Panc1 (cell line): ENCODE results near the gene ELFN2.

ENCODE experiments used
- CTCF ChIP-seq: fragments of 450-650 bp; IDR thresholded peaks from 2 replicates; pipeline ENCODE4 v1.5.1; 2017; ENCODE audit warnings: mild to moderate bottlenecking
- POLR2AphosphoS5 ChIP-seq: IDR thresholded peaks from 2 replicates; pipeline ENCODE4 v1.6.1; 2012; ENCODE audit warnings: mild to moderate bottlenecking, low read depth, low read length, moderate library complexity
- REST ChIP-seq, 2 experiments: IDR thresholded peaks; 2 replicates each; pipeline ENCODE4 v1.6.1; 2011 to 2012; ENCODE audit warnings: low read depth in 2 of 2, control low read depth in 1 of 2, low read length in 1 of 2, mild to moderate bottlenecking in 1 of 2, moderate library complexity in 1 of 2; ENCODE audit not compliant: insufficient read depth in 1 of 2

GRCh38 chr22:37460684-37461083, 33.4 kb upstream of the ELFN2 start:
- TF ChIP-seq REST (IDR thresholded peaks at IDR 0.05; ENCODE audit: insufficient read depth in 1 of 2, low read depth in 2 of 2, low read length in 1 of 2) = no peak
- no peak for TF ChIP-seq POLR2AphosphoS5
- no peak for TF ChIP-seq CTCF
